IPS-18a (cell line): ENCODE measurements around the gene CSK.

Experiments used
- H3K27ac ChIP-seq: one replicate; pipeline ENCODE4 v1.5.1; 2013; ENCODE audit warnings: low read length
- H3K27me3 ChIP-seq: one replicate; pipeline ENCODE4 v1.6.1; 2013; ENCODE audit warnings: mild to moderate bottlenecking, low read length; ENCODE audit not compliant: control insufficient read depth, insufficient read depth
- H3K36me3 ChIP-seq: one replicate; pipeline ENCODE4 v1.6.1; 2013; ENCODE audit warnings: low read depth, low read length; ENCODE audit not compliant: control insufficient read depth
- H3K4me1 ChIP-seq: one replicate; pipeline ENCODE4 v1.6.1; 2013; ENCODE audit warnings: low read depth, low read length; ENCODE audit not compliant: control insufficient read depth
- H3K4me3 ChIP-seq: one replicate; pipeline ENCODE4 v1.5.1; 2013; ENCODE audit warnings: low read length
- H3K9ac ChIP-seq: one replicate; pipeline ENCODE4 v1.6.1; 2013; ENCODE audit warnings: mild to moderate bottlenecking, low read length, moderate library complexity
- H3K9me3 ChIP-seq: one replicate; pipeline ENCODE4 v1.6.1; 2013; ENCODE audit warnings: low read depth, low read length; ENCODE audit not compliant: control insufficient read depth

Gene CSK

DNA sequence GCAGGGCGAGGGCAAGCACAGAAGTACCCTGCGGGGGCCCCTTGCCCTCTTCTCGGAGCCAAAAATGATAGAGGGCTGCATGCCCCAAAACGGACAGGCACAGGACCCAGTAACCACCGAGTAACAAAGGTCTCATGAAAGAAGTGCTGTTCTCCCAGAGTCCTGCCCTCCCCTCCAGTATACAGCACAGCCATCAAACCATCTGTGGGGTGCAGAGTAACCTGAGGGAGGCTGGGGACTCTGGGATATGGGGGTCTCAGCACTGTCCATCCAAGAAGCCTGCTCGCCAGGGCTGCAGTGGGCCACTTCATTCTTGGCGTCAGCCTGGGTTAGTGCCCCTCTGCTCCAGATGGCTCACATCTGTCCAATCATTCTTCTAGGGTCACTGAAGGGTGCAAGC is 55.0 kb downstream of the CSK start:
- peaks cover 3% of the 10 kb centered on the region for H3K36me3 ChIP-seq
- peaks cover 3% of the 10 kb centered on the region for H3K4me1 ChIP-seq
- no peaks in the 10 kb centered on the region for H3K27me3 ChIP-seq
- H3K4me3 ChIP-seq = no peak overlapping the region
- H3K9me3 ChIP-seq = no peaks in the 10 kb centered on the region
- H3K9ac ChIP-seq = no peak overlapping the region
- H3K27ac ChIP-seq = no peak overlapping the region

GRCh38 chr15:74837482-74838136 is 55.7 kb downstream of the CSK start:
- H3K27ac ChIP-seq = no peak overlapping the region
- no peaks in the 10 kb centered on the region for H3K27me3 ChIP-seq
- H3K36me3 ChIP-seq = peaks cover 3% of the 10 kb centered on the region
- peaks cover 7% of the 10 kb centered on the region for H3K4me1 ChIP-seq
- no peak overlapping the region for H3K9ac ChIP-seq
- no peak overlapping the region for H3K4me3 ChIP-seq
- no peaks in the 10 kb centered on the region for H3K9me3 ChIP-seq

- Histone ChIP-seq H3K36me3 (peaks cover 3% of the 10 kb centered on the region), H3K4me1 (peaks cover 7% of the 10 kb centered on the region), H3K27ac (no peak overlapping the region), H3K9ac (no peak overlapping the region), H3K4me3 (no peak overlapping the region), H3K27me3 (no peaks in the 10 kb centered on the region), H3K9me3 (no peaks in the 10 kb centered on the region)
These were observed 56.2 kb downstream of the CSK start for GRCh38 chr15:74838137-74838516.

DNA sequence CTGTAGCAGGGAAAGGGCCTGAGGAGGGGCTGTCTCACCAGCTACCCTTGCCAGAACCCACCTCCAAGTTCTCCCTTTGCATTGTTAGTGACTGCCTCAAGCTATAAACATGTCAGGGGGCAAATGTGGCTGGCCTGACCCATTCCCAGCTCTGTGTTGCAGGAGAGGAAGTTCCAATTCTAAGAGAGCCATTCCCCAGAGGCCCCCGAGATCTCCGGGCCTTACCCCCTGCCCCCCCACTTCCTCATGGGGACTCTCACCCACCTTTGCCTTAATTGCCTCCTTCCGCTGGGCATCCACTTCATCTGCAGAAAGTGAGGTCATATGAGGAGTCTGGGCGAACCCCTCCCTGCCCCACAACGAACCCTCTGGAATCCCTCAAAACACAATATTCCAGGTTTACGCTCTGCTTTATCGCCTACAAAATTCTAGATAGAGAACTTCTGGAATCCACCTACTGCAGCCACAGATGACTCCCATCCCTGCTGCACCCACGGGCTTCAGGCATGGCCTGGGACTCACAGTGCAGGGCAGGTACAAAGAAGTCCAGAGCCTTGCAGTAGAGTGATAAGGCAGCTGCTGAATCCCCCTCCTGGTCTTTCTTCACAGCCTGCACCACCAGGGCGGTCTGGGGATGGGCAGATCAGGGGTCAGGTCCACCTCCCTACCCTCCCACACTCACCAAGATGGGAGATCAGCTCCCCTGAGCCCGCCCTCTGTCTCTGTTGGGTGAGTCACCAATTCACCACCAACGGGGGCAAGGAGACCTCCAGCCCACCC is 57.1 kb downstream of the CSK start:
- no peak overlapping the region for H3K9ac ChIP-seq
- no peaks in the 10 kb centered on the region for H3K9me3 ChIP-seq
- peaks cover 3% of the 10 kb centered on the region for H3K36me3 ChIP-seq
- H3K27ac ChIP-seq = no peak overlapping the region
- H3K4me3 ChIP-seq = no peak overlapping the region
- H3K27me3 ChIP-seq = no peaks in the 10 kb centered on the region
- peaks cover 12% of the 10 kb centered on the region for H3K4me1 ChIP-seq

DNA sequence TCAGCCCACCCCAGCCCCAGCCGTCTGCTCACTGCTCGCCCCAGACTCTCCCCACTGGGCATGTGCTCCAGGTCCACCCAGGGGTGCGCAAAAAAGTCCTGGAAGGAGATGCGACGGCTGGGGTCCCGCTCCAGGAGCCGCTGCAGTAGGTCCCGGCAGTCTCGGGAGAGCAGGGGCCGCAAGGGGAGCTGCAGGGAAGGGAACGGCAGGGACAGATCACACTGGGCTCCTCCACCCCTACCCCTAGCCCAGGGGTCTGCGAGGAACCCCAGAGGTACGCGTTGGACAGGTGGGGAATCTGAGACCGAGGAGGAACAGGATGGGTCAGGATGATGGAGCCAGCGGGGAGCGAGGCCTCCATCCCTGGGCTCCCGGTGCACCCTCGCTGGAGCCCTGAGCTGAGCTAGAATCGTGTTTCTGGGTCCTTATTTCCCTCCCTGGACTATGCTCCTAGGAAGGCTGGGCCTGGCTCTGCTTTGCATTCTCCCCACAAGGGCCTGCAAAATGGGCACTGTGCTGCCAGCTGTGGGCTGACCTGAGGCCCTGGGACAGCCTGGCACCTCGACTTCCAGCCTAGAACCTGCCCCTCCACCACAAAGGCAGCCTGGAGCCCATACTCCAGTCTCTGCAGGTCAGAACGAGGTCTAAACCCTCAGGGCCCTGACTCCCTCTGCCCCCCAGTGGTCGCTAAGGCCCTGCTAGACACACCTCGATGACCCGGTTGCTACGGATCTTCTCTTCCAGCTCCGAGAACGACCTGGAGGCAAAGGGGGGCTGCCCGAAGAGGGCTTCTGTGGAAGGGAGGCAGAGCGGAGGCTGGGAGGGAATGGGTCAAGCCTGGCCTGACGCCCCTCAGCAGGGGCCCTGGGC is 57.9 kb downstream of the CSK start:
- no peaks in the 10 kb centered on the region for H3K9me3 ChIP-seq
- H3K4me3 ChIP-seq = no peak overlapping the region
- H3K36me3 ChIP-seq = peaks cover 6% of the 10 kb centered on the region
- no peaks in the 10 kb centered on the region for H3K27me3 ChIP-seq
- H3K4me1 ChIP-seq = peaks cover 12% of the 10 kb centered on the region
- H3K27ac ChIP-seq = no peak overlapping the region
- H3K9ac ChIP-seq = no peak overlapping the region

DNA sequence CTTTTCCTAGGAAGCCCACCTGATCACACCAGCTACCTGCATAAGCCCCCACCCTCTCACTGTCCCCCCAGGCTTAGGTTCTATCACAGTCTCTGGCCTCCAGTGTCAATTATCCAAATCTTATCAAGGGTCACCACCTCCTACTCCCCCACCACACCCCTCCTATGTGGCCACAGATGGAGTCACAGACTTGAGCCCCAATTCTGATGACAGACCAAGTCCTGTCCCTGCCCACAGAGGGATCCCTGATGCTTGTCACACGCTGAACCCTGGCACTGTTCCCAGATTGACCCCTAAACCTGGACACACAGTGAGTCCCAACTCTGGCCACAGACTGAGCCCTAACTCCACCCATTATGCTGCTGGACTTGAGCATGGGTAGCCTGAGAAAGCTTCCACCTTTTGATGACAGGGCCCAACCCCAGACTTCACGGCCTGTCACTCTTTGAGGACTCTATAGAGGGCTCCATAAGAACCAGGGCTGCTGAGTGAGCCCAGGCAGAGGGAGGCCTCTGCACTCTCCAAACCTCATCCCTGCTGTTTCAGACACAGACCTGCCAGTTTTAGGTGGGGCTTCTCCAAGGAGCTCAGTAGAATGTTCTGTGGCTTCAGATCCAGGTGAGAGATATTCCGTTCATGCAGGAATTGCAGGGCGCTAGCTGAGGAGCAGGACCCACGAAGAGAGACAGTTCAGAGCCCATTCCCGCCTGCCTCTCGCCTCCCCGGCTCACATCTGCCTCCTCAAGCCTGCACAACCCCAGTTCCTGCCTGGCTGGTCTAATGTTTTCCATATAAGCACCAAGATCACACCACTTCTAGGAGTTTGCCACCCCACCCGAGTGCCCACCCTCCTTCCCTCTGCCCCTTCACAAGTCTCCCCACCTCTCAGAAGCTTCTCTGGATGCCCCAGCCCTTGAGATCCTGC is 59.2 kb downstream of the CSK start:
- no peak overlapping the region for H3K9ac ChIP-seq

GRCh38 chr15:74841891-74842373 is 60.1 kb downstream of the CSK start:
- Histone ChIP-seq H3K9me3 (no peaks in the 10 kb centered on the region), H3K36me3 (peaks cover 7% of the 10 kb centered on the region), H3K4me1 (peaks cover 12% of the 10 kb centered on the region), H3K9ac (peak overlapping the region; percentile 94), H3K27ac (no peak overlapping the region), H3K4me3 (peak overlapping the region; percentile 80), H3K27me3 (no peaks in the 10 kb centered on the region)

More for the DNA sequence above, 59.2 kb downstream of the CSK start:
- no peaks in the 10 kb centered on the region for H3K9me3 ChIP-seq
- peaks cover 12% of the 10 kb centered on the region for H3K4me1 ChIP-seq
- no peak overlapping the region for H3K4me3 ChIP-seq
- H3K27me3 ChIP-seq = no peaks in the 10 kb centered on the region
- no peak overlapping the region for H3K27ac ChIP-seq
- peaks cover 7% of the 10 kb centered on the region for H3K36me3 ChIP-seq

DNA sequence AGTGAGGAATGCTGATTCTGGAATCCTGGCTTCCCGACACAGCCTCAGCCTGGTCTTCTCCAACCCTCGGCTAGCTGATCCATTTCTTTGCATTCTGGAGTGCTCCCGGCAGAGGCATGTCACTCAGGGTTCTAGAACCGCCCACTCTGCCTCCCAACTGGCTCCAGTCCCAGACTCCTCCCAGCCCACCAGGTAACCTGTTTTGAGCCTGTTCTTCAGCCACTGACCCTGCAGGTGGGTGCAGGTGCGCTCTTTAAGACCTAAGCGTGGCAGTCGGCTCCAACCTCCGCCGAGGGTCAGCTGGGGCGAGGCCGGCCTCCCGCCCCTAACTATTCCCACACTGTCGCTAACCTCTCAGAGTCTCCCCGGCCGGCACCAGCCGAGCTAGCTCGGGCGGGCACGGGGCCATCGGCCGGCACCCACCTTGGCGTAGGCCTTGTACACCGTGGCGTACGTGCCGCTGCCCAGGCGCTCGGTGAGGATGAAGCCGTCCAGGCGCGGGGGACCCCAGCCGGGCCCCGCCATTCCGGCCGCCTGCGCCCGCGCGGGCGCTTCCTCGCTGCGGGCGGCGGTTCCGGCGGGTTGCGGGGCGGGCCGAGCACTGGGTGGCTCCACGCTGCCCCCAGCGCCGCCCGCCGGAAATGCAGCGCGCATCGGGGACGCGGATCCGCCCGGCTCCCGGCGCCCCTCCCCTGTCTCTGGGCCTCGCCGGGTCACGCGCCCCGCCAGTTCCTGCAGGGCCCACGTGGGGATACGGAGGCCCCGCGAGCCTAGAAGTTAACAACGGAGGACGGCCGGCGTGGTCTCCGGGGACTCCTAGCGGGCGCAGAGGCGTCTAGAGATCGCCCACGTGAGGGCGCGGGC is 60.9 kb downstream of the CSK start, which contains the start of gene ULK3:
TSS of gene ULK3 (minus strand) at position 576 of the 864 bp plus-strand sequence. CDS start at position 525, 51 bp downstream.
- Histone ChIP-seq H3K27ac (peak within 1 kb of the TSS; percentile 64), H3K9me3 (no peaks in the 10 kb centered on the region), H3K27me3 (no peaks in the 10 kb centered on the region), H3K4me1 (peaks cover 12% of the 10 kb centered on the region), H3K36me3 (peaks cover 9% of the 10 kb centered on the region), H3K9ac (peak within 1 kb of the TSS; percentile 94), H3K4me3 (peak within 1 kb of the TSS; percentile 80)

GRCh38 chr15:74843445-74843828 is 61.6 kb downstream of the CSK start:
- peak overlapping the region; percentile 94 for H3K9ac ChIP-seq
- no peaks in the 10 kb centered on the region for H3K9me3 ChIP-seq
- H3K4me3 ChIP-seq = peak overlapping the region; percentile 80
- no peaks in the 10 kb centered on the region for H3K27me3 ChIP-seq
- peaks cover 12% of the 10 kb centered on the region for H3K4me1 ChIP-seq
- peak overlapping the region; percentile 59 for H3K27ac ChIP-seq
- H3K36me3 ChIP-seq = peaks cover 12% of the 10 kb centered on the region

GRCh38 chr15:74843891-74844299 is 62.0 kb downstream of the CSK start:
- Histone ChIP-seq H3K9me3 (no peaks in the 10 kb centered on the region), H3K36me3 (peaks cover 11% of the 10 kb centered on the region), H3K4me1 (peaks cover 12% of the 10 kb centered on the region), H3K27me3 (no peaks in the 10 kb centered on the region), H3K27ac (peak overlapping the region; percentile 59), H3K4me3 (peak overlapping the region; percentile 80), H3K9ac (peak overlapping the region; percentile 94)
